ENCODE results near the gene LY6G6F.

The LY6G6F gene

DNA sequence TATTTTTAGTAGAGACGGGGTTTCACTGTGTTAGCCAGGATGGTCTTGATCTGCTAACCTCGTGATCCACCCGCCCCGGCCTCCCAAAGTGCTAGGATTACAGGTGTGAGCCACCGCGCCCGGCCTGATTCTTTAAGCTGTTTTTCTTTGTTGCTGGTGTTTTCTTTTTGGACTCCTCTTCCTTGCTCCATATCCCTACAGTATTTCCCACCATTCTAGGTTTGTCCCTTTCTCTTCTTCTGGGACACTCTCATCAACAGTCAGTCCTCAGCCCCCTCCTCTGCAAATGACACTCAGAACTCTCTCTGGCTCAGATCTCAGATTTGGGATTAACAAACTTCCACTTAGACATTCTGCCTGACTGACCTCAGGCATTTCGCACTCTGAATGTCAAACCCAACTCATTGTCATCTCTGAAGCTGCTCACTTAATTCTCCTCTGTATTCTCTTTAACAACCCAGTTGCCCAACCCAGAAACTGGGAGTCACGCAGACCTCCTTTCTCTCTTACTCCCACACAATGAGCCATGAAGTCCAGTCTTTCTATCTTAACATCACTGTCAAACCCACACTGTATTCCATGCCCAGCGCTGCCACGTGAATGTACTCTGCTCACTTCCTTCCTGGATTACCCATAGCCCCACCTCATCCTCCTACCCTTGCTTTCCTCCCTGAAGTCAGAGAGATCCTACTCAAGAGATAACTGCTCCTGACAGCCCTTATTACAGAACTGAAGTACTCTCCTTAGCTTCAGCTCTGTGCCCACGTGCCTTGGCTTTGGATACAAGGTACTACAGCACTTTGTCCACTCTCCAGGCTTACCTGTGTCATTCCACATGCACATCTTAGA lies 19.1 kb downstream of the LY6G6F start:
- DNase-seq: peak; percentile 95

DNA sequence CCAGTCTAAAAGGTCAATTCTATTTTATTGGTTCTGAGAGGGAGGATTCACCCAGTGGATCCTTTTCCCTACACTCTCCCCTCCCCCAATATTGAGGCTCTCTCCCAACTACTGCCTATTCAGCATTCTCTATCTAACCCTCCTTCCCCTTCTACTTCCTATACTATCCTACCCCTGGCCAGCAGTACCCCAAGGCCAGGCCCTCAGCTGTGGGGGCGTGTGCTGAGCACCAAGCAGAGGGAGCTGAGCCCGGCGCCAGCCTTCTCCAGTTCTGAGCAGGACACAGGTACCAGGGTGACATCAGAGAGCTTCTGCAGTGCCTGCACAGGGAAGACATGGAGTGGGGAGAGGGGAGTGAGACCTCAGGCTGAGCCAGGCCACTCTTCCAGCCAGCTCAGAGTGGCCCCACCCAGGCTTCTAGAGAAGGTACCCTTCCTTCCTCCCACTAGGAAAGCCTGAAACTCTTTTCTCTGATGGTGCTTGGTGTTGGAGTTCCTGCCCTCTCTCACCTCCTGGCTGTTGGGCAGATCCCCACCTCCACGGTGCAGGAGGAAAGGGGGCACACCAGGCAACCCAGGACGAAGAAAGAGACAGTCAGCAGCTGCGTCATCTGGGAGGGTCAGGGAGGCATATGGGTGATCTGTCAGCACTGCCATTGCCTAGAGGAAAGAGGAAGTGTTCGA lies 20.5 kb downstream of the LY6G6F start:
- DNase-seq: peak; percentile 93

DNA sequence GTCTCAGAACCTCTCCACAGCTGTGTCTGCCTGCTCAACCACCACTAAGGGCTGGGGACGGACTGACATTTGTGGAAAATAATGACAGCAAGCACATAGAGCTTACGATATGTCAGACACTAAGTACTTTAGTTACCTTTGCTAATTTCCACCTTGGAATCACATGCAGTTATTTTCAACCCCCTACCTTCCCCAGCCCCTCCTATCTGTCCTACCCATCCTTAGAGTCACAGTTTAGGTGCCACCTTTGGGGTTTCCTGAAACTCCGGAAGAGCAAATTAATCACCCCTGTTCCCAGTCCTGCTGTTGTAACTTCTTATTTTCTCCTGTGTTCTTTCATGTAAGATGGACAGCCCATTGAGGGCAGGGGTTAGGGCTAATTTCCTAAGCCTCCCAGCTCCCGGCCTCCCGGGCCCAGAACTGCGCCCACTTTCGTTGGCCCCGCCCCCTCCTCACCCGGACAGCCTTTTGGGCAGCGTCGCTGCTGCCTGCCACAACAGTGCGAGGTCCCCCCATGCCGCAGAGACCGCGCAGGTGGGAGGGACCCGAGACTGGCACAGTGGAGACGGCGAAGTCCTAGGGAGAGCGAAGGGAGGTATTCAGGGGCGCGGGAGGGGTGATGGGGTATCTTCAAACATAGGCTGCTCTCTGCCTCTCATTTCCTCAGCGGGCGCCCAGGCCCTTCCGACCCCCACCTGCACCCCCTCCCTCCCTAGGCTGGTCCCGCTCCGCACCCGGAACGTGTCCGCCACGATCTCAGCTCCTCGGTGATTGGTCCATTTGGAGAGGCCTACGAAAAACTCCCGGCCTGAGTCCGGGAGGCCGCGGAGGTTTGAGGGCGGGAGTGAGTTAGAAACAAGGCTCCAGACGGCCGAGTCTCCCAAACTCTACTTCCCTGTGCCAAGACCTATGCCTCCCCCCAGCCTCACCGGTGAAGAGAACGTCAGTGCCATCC lies 21.3 kb downstream of the LY6G6F start:
- no peak for DNase-seq

DNA sequence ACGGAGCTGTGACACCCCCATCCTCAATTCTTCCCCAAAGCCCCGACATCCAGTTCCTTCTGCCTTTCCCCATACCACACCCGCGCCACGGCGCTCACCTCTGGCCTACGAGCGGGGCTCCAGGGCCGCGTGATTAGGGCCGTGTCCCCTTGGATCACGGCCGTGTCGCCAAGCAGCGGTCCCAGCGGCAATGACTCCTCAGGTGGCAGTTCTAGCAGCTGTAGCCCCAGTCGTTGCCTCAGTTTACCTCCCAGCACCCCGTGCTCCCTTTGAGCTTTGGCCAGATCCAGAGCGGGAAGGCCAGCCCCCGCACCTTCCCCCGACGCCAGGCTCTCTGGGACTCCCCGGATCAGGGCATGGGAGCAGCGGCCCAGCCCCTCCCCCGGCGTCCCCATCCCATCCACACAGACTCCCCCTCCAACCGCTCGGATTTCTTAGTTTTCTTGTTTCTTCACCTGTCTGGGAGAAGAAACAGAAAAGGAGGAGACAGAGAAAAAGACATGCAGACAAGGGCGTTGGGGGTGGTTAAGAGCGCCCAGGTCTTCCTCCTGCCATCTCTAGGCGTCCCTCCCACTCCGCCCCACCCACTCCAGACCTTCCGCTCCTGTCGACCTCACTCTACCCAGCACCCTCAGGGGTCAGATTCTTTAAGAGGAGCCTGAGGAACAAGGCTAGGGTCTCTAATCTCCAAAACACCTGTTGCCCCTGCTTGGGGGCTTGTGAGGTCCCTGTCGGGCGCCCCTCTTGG lies 22.3 kb downstream of the LY6G6F start, which contains the start of gene DDAH2:
Gene DDAH2, minus strand, starts transcription at position 533 of the 748 bp plus-strand sequence. Its CDS starts 138 bp downstream, at position 395.
- no peak for DNase-seq

DNA sequence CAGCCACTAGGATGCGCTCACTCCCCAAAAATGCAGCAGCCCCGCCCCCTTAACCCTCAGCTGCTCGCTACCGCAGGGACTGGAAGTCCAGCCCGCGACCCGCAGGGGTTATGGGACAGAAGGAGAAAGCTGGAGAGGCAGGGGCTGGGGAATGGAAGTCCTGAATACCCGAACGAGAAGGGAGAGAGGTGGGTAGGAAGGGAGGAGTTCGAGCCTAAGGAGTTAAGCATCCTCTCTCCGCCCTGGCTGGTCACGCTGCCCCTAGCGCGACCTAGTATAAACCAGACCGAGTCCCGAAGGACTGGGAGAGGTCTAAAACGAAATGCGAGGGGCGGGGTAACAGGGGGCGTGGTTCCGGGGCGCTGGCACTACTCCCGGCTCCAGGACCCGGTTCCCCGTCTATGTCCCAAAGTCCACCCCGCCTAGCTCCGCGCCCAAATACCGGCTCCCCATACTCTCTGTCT lies 22.9 kb downstream of the LY6G6F start:
- peak; percentile 91 for DNase-seq

DNA sequence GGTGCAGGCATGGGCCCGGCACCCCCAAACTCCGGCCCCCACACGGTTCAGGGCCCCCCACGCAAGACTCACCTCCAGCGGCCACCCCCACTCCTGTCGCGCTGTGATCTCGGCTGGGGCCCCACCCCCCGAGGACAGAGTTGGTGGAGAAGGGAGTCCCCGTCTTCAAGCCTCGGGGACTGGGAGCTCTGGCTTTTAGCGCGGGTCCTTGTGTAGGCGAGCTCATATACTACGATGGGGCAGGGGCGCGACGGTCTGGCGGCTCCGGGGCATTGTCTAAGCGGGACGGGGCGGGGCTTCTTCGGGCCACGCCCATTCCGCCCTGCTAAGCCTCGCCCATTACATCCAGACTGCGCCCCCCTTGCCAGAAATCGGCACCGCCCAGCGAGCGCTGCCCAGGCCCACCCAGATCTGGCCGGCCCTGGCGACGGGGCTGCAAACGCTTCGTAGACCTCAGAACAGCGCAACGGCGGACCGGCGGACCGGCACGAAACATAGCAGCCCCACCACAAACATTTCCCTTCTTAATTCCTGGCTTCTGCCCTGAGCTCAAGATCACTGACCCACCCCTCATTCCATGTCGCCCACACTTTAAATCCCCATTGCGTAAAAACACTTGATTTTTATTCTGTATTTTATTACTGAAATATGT lies 23.4 kb downstream of the LY6G6F start:
- peak; percentile 85 for DNase-seq

DNA sequence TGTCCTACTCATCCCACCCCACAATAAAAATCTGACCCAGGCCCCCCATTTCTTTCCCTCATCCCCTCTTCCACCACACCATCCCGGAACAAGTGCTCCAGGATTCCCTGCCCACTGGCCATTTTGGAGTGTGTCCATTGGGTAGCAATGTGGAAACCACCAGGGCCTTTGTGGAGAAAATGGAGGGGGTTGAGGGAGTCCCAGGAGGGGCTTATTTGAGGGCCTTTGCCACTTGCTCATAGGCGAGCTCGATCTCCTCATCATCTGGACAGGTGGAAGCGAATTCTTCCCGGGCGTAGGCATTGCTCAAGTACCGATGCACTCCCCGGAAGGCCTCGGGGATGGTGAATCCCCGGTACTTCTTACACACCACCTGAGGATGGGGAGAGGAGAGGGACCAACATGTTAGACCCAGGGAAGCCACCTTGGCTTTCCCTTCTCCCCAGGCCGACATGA lies 24.0 kb downstream of the LY6G6F start:
- DNase-seq: no peak

DNA sequence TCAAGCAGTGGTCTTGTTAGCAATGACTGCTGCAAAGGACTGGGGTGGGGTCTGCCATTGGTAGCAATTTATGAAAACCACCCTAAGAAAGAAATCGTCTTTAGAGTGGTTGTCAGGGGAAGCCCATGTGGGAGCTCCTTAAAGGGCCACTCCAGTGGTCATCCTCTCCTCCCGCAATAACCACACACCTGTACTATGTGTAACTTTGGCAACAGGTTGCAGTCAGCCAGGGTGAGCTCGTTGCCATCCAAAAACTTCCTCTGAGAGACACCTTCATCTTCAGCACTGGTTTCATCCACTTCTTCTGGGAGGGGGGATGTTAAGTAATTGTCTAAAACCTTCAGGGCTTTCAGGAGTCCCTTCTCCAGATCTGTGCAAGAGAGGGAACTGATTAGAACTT lies 25.4 kb downstream of the LY6G6F start:
- no peak for DNase-seq

DNA sequence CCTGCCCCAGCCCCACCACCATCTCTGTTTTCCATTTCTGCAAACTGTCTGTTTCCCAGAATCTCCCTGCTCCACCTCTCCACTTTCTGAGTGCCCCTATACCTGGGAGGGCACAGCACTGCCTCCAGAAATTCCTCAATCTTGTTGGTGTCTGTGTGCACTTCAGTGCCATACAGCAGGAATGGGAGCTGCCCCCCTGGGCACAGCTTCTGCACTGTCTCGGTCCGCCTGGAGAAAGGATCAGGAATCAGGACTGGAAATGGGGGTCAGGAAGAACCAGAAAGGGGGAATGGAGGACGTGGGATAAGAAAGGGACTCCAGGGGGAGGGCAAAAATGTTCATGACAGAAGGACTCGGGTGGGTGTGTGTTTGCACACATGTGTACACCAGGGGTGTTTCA lies 27.1 kb downstream of the LY6G6F start:
- no peak for DNase-seq

DNA sequence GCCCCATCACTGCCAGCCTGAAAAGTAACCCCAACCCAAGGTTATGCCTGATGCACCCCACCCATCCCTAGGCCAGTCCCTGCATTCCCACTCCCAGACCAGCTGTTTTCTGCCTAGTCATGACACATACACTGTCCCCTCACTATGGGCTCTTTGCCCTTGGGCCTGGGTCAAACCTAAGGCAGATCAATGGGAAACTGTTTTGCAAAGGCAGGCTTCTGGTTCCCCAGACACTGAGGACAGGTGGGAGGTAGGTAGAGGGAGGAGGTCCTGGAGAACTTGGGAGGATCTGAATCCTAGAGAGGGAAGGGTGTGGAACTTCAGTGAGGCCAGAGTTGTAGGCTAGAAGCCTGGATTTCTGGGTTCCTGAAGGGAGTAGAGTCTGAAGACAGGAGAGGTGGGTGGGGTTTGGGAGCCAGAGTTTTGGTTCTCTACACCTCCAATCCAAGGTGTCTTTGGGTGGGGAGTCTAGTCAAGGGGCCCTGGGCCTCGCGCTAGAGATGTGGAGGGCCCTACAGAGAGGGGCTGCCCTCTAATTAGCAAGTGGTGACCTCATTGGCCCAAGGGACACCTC lies 27.7 kb downstream of the LY6G6F start:
- DNase-seq: no peak

DNA sequence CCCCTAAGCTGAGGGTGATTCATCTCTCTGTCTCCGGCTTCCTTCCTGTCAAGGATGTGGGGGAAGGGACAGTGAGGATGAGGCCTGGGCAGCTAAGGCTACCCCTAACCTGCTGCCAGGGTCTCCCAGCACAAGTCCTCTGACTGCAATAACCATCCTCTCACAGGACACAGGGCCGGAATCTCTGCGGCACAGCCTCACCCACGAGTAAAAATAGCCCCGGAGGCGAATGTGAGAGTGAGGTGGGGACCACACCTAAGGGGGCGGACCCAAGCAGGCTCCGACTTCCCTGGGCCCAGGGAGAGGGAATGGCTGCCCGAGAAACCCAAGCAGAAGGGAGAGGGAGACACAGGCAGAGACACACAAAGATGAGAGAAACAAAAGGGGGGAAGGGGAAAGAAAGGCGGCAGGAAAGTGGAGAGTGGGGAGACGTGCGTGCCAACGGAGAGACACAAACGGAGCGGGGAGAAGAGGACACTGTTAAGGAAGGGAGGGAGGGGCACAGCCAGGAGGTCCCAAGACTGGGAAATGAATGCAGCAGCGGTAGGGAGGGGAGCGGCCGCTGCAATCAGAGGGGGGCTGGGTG lies 28.2 kb downstream of the LY6G6F start:
- DNase-seq: peak; percentile 84

DNA sequence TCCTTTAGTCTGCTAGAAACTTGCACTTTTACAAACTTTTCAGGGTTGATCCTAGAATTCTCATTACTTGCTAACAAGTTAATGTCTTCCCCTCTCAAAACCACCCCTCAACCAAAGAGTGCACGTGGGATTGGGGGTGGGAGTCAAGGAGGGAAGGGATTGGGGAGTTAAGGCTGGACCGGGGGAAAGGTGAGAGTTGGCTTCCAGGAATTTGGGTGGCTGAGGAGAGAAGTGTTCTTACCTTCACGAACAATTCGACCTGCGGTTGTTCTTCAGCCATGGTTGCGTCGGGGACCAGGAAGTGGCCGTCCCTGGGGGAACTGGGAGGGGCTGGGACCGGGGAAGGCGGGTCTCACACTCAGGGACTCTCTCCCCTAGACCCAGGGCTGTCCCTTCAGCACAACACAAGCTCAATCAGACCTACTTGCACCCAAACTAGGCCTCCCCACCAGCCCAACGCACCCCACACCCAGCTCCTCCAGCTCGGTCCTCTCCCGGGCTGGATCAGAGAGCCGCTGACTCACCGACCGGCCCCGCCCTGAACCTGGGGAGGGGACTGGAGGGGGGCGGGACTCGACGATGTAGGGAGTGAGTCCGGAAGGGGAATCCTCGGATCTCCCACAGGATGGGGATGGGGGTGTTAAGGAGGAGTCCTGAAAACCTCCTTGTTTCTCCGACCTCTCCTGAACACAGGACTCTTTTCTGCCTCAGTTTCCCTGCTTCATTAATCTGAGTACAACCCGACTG lies 29.5 kb downstream of the LY6G6F start, which contains the start of gene CLIC1:
Gene CLIC1, minus strand, starts transcription at position 510 of the 747 bp plus-strand sequence. Its CDS starts 230 bp downstream, at position 280.
- DNase-seq: peak; percentile 94

DNA sequence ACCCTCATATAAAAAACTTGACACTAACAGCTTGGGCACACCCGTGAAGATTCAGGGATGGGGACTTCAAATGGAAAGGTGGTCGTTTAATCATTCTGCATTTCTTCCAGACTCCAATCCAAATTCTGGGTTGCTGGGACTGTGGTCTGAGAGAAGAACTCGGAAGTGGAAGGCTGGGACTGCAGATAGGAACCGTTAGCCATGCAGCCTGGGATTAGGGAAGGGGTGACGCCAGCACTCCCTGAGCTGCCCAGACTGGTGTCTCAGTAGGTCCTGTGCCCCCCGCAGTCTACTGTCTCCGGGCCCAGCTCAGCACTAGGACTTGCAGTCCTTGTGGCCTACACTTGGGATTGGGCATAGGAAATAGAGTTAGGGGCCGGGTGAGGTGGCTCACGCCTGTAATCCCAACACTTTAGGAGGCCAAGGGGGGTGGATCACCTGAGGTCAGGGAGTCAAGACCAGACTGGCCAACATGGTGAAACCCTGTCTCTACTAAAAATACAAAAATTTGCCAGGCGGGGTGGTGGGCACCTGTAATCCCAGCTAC lies 30.2 kb downstream of the LY6G6F start:
- DNase-seq: peak; percentile 47

DNA sequence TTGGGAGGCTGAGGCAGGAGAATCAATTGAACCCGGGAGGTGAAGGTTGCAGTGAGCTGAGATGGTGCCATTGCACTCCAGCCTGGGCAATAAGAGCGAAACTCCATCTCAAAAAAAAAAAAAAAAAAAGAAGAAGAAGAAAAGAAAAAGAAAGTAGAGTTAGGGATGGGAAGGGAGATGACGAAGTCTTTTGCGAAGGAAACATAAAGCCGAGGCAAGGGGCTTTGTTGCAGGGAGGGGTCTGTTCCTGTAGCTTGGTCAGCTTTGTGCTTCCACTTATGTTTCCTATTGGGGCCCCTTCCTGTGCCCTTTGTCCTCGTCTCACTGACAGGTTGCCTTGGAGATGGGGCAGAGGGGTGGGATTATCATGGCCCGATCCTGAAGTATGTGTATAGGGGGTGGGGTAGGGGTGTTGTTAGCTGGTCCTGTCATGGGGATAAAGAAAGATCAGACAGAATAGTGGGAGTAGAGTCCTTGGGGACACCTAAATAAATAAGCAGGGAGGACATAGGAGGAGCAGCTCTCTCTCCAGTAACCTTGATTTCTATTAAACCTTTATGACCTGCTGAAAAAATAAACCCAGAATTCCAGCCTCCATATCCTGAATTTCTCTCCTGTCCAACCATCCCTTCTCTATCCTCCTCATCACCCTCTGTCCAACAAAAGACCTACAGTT lies 30.8 kb downstream of the LY6G6F start:
- DNase-seq: peak; percentile 85

DNA sequence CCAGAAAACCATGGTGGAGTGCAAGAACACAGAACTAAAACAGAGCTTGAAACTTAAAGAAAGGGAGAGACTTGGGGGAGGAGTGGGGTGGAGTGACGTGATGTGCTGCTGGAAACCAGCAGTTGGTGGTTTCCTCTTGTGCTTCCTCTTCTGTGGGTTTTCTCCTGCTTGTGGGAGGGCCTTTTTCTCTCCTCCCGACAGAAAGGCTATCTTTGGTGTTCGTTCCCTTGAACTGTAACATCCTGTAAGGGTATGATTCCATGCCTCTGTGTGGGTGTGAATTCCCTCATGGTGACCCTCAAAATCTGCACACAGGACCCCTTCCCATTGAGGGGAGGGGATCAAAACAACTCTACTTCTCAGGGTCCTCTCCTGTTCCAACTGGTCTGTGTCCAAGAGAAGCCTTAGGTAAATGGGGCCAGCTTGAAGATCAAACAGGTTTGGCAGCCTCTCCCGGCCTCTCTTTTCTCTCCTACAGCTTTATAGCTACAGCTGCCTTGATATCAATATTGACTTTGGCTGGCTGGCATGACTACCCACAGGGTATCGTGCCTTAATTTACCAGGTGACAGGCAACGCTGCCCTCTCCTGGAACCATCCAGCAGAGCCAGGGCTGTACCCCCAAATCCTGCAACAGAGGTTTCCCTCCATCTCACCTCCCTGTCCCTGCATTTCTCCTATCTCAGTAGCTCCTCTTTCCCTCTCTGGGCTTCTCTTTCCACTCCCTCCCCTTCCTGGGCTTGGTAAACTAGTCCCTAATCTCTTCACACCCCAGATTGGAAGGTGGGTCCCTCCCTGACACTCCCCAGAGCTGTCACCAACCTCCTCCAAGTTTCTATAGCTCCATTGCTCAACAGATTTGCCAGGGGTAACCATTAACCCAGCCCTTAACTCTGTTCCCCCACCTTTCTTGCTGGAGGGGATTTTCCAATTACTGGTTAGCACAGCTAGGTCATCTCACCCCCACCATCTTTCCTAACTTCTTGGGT lies 31.6 kb downstream of the LY6G6F start:
- peak; percentile 93 for DNase-seq

DNA sequence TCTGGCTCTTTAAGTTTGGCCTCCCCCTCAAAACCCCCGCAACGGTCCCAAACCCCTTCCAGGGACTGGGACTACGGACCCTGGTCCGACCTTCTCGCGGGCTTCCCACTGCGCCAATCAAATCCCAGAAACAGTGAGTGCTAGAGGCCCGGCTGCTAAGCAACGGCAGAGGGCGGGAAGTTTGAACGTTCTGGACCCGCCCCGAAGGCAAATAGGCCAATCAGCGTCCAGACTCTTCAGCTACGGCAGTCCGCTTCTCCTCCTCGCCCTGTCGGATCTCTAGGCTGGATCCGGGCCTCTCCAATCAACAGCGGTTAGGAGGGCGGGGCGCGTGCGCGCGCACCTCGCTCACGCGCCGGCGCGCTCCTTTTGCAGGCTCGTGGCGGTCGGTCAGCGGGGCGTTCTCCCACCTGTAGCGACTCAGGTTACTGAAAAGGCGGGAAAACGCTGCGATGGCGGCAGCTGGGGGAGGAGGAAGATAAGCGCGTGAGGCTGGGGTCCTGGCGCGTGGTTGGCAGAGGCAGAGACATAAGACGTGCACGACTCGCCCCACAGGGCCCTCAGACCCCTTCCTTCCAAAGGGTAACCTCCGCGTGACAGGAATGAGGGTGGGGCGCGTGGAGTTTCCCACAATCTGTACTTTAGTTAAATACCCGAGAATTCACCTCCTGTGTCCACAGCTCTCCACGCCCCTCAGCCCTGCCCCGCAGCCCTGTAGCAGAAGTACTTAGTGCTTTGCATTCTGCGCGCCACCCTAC lies 33.2 kb downstream of the LY6G6F start, which contains the start of gene MSH5:
Gene MSH5, plus strand, starts transcription at position 367 of the 758 bp plus-strand sequence. CDS start 462 bp downstream, outside the sequence.
- peak; percentile 99 for DNase-seq

Data from suppressor macrophage treated with lipopolysaccharide for 4 hours (primary cell).